NCI-H1930 (cell line): Measurements from ENCODE around the gene TNS3.

Source experiments
- DNase-seq, 2 experiments: peaks; one replicate each; lab custom pipeline; 2025; lab: John Stamatoyannopoulos, UW

The TNS3 gene

GRCh38 chr7:47540387-47541350, 41.2 kb downstream of the TNS3 start:
- DNase-seq: no peak

GRCh38 chr7:47540053-47540386, 41.9 kb downstream of the TNS3 start:
- DNase-seq: no peak

GRCh38 chr7:47539398-47540052, 42.4 kb downstream of the TNS3 start:
- DNase-seq: no peak

GRCh38 chr7:47538846-47539311, 43.0 kb downstream of the TNS3 start:
- no peak for DNase-seq

GRCh38 chr7:47537716-47538675, 43.9 kb downstream of the TNS3 start:
- no peak for DNase-seq

- no peak for DNase-seq
Observed at GRCh38 chr7:47536661-47537611, 45.0 kb downstream of the TNS3 start.

GRCh38 chr7:47535704-47536628, 45.9 kb downstream of the TNS3 start:
- no peak for DNase-seq

- no peak for DNase-seq
Observed at GRCh38 chr7:47535035-47535703, 46.7 kb downstream of the TNS3 start.

GRCh38 chr7:47534322-47535034, 47.4 kb downstream of the TNS3 start:
- no peak for DNase-seq

GRCh38 chr7:47531584-47532492, 50.1 kb downstream of the TNS3 start:
- no peak for DNase-seq

GRCh38 chr7:47529826-47530555, 51.9 kb downstream of the TNS3 start:
- DNase-seq: no peak

GRCh38 chr7:47529405-47529804, 52.5 kb downstream of the TNS3 start:
- DNase-seq: no peak

- DNase-seq: no peak
Observed at GRCh38 chr7:47528471-47528870, 53.4 kb downstream of the TNS3 start.

- no peak for DNase-seq
Observed at GRCh38 chr7:47526466-47526865, 55.4 kb downstream of the TNS3 start.

- no peak for DNase-seq
Observed at GRCh38 chr7:47525066-47525623, 56.8 kb downstream of the TNS3 start.

GRCh38 chr7:47523401-47523800, 58.5 kb downstream of the TNS3 start:
- no peak for DNase-seq
